Measurements from ENCODE around the gene SND1.
A peak's percentile ranks its signal among the peaks of the same experiment; 100 is the strongest.

Gene SND1

GRCh38 chr7:128031901-128032604 lies 380.1 kb downstream of the SND1 start:
- H3K4me1 ChIP-seq (ENCODE audit: control insufficient read depth, insufficient read depth, low read depth, low read length) = peaks cover 13% of the 10 kb centered on the region
- WGBS = under 1% methylated on average over 63 of the region's 87 CpGs

GRCh38 chr7:128032605-128033235 lies 380.7 kb downstream of the SND1 start:
- H3K23ac ChIP-seq (ENCODE audit: low read length in 2 of 2) = peak overlapping the region in 1 of 2 experiments; percentile 54
- WGBS = 11% methylated on average over 26 of the region's 41 CpGs

More at GRCh38 chr7:128031901-128032604, 380.1 kb downstream of the SND1 start:
- Histone ChIP-seq H3K9ac (ENCODE audit: low read length) (peak overlapping the region; percentile 78), H3K14ac (ENCODE audit: low read length in 2 of 2) (no peak overlapping the region), H3K23ac (ENCODE audit: low read length in 2 of 2) (peak overlapping the region in 1 of 2 experiments; percentile 43), H2BK12ac (ENCODE audit: low read length in 2 of 2) (no peak overlapping the region), H3K4me3 (ENCODE audit: insufficient read depth in 1 of 2, low read depth in 1 of 2, low read length in 2 of 2) (peak overlapping the region; percentile 60 to 76), H3K18ac (ENCODE audit: low read depth in 1 of 2, low read length in 2 of 2) (peak overlapping the region; percentile 26 to 38), H2BK5ac (ENCODE audit: low read depth, low read length, poor library complexity, severe bottlenecking) (no peak overlapping the region), H3K4ac (ENCODE audit: low read depth in 1 of 2, low read length in 2 of 2) (no peak overlapping the region), H3K9me3 (ENCODE audit: control insufficient read depth, low read length) (no peaks in the 10 kb centered on the region), H2AK5ac (ENCODE audit: low read length, severe bottlenecking) (no peak overlapping the region), H2AFZ (ENCODE audit: low read depth, low read length) (no peak overlapping the region), H3K27ac (ENCODE audit: low read length, poor library complexity, severe bottlenecking) (no peak overlapping the region), H3K36me3 (ENCODE audit: control insufficient read depth in 1 of 2, insufficient read depth in 2 of 2, low read depth in 1 of 2, low read length in 2 of 2) (peaks cover 8 to 24% of the 10 kb centered on the region in 2 experiments), H3K4me2 (ENCODE audit: low read length, poor library complexity, severe bottlenecking) (peak overlapping the region; percentile 93), H3K79me1 (replicated peaks; ENCODE audit: low read length, poor library complexity, severe bottlenecking) (peaks cover 40% of the 10 kb centered on the region), H4K8ac (ENCODE audit: low read length) (no peak overlapping the region), H3K27me3 (ENCODE audit: control insufficient read depth in 1 of 2, insufficient read depth in 1 of 2, low read length in 2 of 2) (peaks cover 0 to 17% of the 10 kb centered on the region in 2 experiments), H4K91ac (ENCODE audit: low read length) (no peak overlapping the region), H2BK120ac (ENCODE audit: low read depth, low read length) (peak overlapping the region; percentile 50), H2BK15ac (ENCODE audit: low read depth, poor library complexity, severe bottlenecking) (no peak overlapping the region)
- peak; percentile 94 for DNase-seq

GRCh38 chr7:128033246-128033645 lies 381.3 kb downstream of the SND1 start:
- Histone ChIP-seq H3K27me3 (ENCODE audit: control insufficient read depth in 1 of 2, insufficient read depth in 1 of 2, low read length in 2 of 2) (peaks cover 0 to 17% of the 10 kb centered on the region in 2 experiments), H3K79me1 (replicated peaks; ENCODE audit: low read length, poor library complexity, severe bottlenecking) (peaks cover 46% of the 10 kb centered on the region), H3K4me2 (ENCODE audit: low read length, poor library complexity, severe bottlenecking) (no peak overlapping the region), H3K4ac (ENCODE audit: low read depth in 1 of 2, low read length in 2 of 2) (no peak overlapping the region), H3K9ac (ENCODE audit: low read length) (peak overlapping the region; percentile 78), H2BK120ac (ENCODE audit: low read depth, low read length) (no peak overlapping the region), H2BK5ac (ENCODE audit: low read depth, low read length, poor library complexity, severe bottlenecking) (no peak overlapping the region), H3K4me1 (ENCODE audit: control insufficient read depth, insufficient read depth, low read depth, low read length) (peaks cover 13% of the 10 kb centered on the region), H2BK12ac (ENCODE audit: low read length in 2 of 2) (no peak overlapping the region), H4K91ac (ENCODE audit: low read length) (no peak overlapping the region), H2AFZ (ENCODE audit: low read depth, low read length) (no peak overlapping the region), H3K4me3 (ENCODE audit: insufficient read depth in 1 of 2, low read depth in 1 of 2, low read length in 2 of 2) (no peak overlapping the region), H4K8ac (ENCODE audit: low read length) (no peak overlapping the region), H3K23ac (ENCODE audit: low read length in 2 of 2) (no peak overlapping the region), H3K18ac (ENCODE audit: low read depth in 1 of 2, low read length in 2 of 2) (no peak overlapping the region), H3K14ac (ENCODE audit: low read length in 2 of 2) (no peak overlapping the region), H2BK15ac (ENCODE audit: low read depth, poor library complexity, severe bottlenecking) (no peak overlapping the region), H3K9me3 (ENCODE audit: control insufficient read depth, low read length) (no peaks in the 10 kb centered on the region), H3K36me3 (ENCODE audit: control insufficient read depth in 1 of 2, insufficient read depth in 2 of 2, low read depth in 1 of 2, low read length in 2 of 2) (peaks cover 8 to 24% of the 10 kb centered on the region in 2 experiments), H3K27ac (ENCODE audit: low read length, poor library complexity, severe bottlenecking) (no peak overlapping the region), H2AK5ac (ENCODE audit: low read length, severe bottlenecking) (no peak overlapping the region)
- DNase-seq = no peak
- 73% methylated on average over 9 of the region's 9 CpGs for WGBS

More at GRCh38 chr7:128032605-128033235, 380.7 kb downstream of the SND1 start:
- Histone ChIP-seq H2BK5ac (ENCODE audit: low read depth, low read length, poor library complexity, severe bottlenecking) (no peak overlapping the region), H3K27me3 (ENCODE audit: control insufficient read depth in 1 of 2, insufficient read depth in 1 of 2, low read length in 2 of 2) (peaks cover 0 to 17% of the 10 kb centered on the region in 2 experiments), H3K18ac (ENCODE audit: low read depth in 1 of 2, low read length in 2 of 2) (peak overlapping the region in 1 of 2 experiments; percentile 38), H2AK5ac (ENCODE audit: low read length, severe bottlenecking) (no peak overlapping the region), H2BK15ac (ENCODE audit: low read depth, poor library complexity, severe bottlenecking) (no peak overlapping the region), H3K14ac (ENCODE audit: low read length in 2 of 2) (peak overlapping the region in 1 of 2 experiments; percentile 26), H3K9me3 (ENCODE audit: control insufficient read depth, low read length) (no peaks in the 10 kb centered on the region), H3K4me1 (ENCODE audit: control insufficient read depth, insufficient read depth, low read depth, low read length) (peaks cover 13% of the 10 kb centered on the region), H3K4ac (ENCODE audit: low read depth in 1 of 2, low read length in 2 of 2) (no peak overlapping the region), H3K4me3 (ENCODE audit: insufficient read depth in 1 of 2, low read depth in 1 of 2, low read length in 2 of 2) (peak overlapping the region; percentile 48 to 68), H3K4me2 (ENCODE audit: low read length, poor library complexity, severe bottlenecking) (peak overlapping the region; percentile 93), H3K27ac (ENCODE audit: low read length, poor library complexity, severe bottlenecking) (no peak overlapping the region), H4K8ac (ENCODE audit: low read length) (no peak overlapping the region), H3K9ac (ENCODE audit: low read length) (peak overlapping the region; percentile 78), H2BK120ac (ENCODE audit: low read depth, low read length) (peak overlapping the region; percentile 50), H2BK12ac (ENCODE audit: low read length in 2 of 2) (no peak overlapping the region), H4K91ac (ENCODE audit: low read length) (peak overlapping the region; percentile 21), H2AFZ (ENCODE audit: low read depth, low read length) (no peak overlapping the region), H3K79me1 (replicated peaks; ENCODE audit: low read length, poor library complexity, severe bottlenecking) (peaks cover 44% of the 10 kb centered on the region), H3K36me3 (ENCODE audit: control insufficient read depth in 1 of 2, insufficient read depth in 2 of 2, low read depth in 1 of 2, low read length in 2 of 2) (peaks cover 8 to 24% of the 10 kb centered on the region in 2 experiments)
- DNase-seq = peak; percentile 34

GRCh38 chr7:128034825-128035224 lies 382.8 kb downstream of the SND1 start:
- H2AFZ ChIP-seq (ENCODE audit: low read depth, low read length) = no peak overlapping the region
- no peak overlapping the region for H3K4ac ChIP-seq (ENCODE audit: low read depth in 1 of 2, low read length in 2 of 2)
- no peaks in the 10 kb centered on the region for H3K9me3 ChIP-seq (ENCODE audit: control insufficient read depth, low read length)
- no peak overlapping the region for H3K14ac ChIP-seq (ENCODE audit: low read length in 2 of 2)
- H4K91ac ChIP-seq (ENCODE audit: low read length) = no peak overlapping the region
- H2AK5ac ChIP-seq (ENCODE audit: low read length, severe bottlenecking) = no peak overlapping the region
- H2BK120ac ChIP-seq (ENCODE audit: low read depth, low read length) = no peak overlapping the region
- no peak overlapping the region for H2BK5ac ChIP-seq (ENCODE audit: low read depth, low read length, poor library complexity, severe bottlenecking)
- H3K4me3 ChIP-seq (ENCODE audit: insufficient read depth in 1 of 2, low read depth in 1 of 2, low read length in 2 of 2) = no peak overlapping the region
- H2BK15ac ChIP-seq (ENCODE audit: low read depth, poor library complexity, severe bottlenecking) = no peak overlapping the region
- no peak for DNase-seq
- peaks cover 0 to 17% of the 10 kb centered on the region in 2 experiments for H3K27me3 ChIP-seq (ENCODE audit: control insufficient read depth in 1 of 2, insufficient read depth in 1 of 2, low read length in 2 of 2)
- H4K8ac ChIP-seq (ENCODE audit: low read length) = no peak overlapping the region
- peaks cover 0 to 13% of the 10 kb centered on the region in 2 experiments for H3K36me3 ChIP-seq (ENCODE audit: control insufficient read depth in 1 of 2, insufficient read depth in 2 of 2, low read depth in 1 of 2, low read length in 2 of 2)
- H2BK12ac ChIP-seq (ENCODE audit: low read length in 2 of 2) = no peak overlapping the region
- peaks cover 41% of the 10 kb centered on the region for H3K79me1 ChIP-seq (replicated peaks; ENCODE audit: low read length, poor library complexity, severe bottlenecking)
- no peak overlapping the region for H3K9ac ChIP-seq (ENCODE audit: low read length)
- no peak overlapping the region for H3K18ac ChIP-seq (ENCODE audit: low read depth in 1 of 2, low read length in 2 of 2)
- H3K23ac ChIP-seq (ENCODE audit: low read length in 2 of 2) = no peak overlapping the region
- no peak overlapping the region for H3K4me2 ChIP-seq (ENCODE audit: low read length, poor library complexity, severe bottlenecking)
- peaks cover 13% of the 10 kb centered on the region for H3K4me1 ChIP-seq (ENCODE audit: control insufficient read depth, insufficient read depth, low read depth, low read length)
- no peak overlapping the region for H3K27ac ChIP-seq (ENCODE audit: low read length, poor library complexity, severe bottlenecking)
- 93% methylated on average over 2 of the region's 2 CpGs for WGBS
